ENCODE results near the gene FAM98A. TPM values are rescaled to one million over a fixed set of nuclear protein-coding genes. Genes with fewer than 3 reads are reported as not detected.

Gene FAM98A
- total and polyA plus RNA-seq, 10 donors: 11.8 to 72.4 (median 37.0) TPM

GRCh38 chr2:33619028-33619427 is 19.9 kb upstream of the FAM98A start:
- no peaks in the 10 kb centered on the region for H3K4me1 ChIP-seq
- no peak for TF ChIP-seq POLR2A (IDR thresholded peaks at IDR 0.05)
- no peak for TF ChIP-seq POLR2AphosphoS5 (IDR thresholded peaks at IDR 0.05)
- TF ChIP-seq CTCF (IDR thresholded peaks at IDR 0.05 in 8 of 11, conservative IDR thresholded peaks at IDR 0.05 in 3 of 11): no peak
- no peak for DNase-seq
- H3K4me3 ChIP-seq: no peak overlapping the region
- 88 to 98% (median 93%) methylated on average over 1 of the region's 1 CpG for WGBS, 5 donors
- H3K27me3 ChIP-seq (replicated peaks in 1 of 7): no peaks in the 10 kb centered on the region
- H3K27ac ChIP-seq: no peak overlapping the region
- H3K9me3 ChIP-seq: peaks cover 3 to 54% (median 32%) of the 10 kb centered on the region in 8 donors
- no peaks in the 10 kb centered on the region for H3K36me3 ChIP-seq
- intact Hi-C loops (cut with DNase I; ENCODE audit: low total_unique reads): no loop called here

DNA sequence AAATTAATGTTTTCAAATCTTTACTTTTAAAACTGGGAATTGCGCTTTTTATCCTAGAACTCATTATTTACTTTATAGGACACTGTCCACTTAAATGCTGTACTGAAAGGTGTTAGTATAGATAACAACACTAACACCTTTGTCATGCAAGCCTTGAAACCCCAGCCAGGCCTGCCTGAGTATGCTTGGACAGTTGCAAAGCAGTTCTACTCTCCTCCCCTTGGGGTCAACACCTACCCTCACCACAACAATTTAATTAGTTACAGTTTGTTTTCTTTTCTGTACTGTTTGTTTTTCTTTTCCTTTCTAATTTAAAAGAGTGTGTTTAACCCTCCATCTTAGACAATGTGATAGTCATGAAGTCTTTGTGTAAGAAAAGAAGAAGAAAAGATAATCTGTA is 18.9 kb upstream of the FAM98A start:
- H3K27ac ChIP-seq: no peak overlapping the region
- H3K4me1 ChIP-seq: no peaks in the 10 kb centered on the region
- peaks cover 3 to 54% (median 32%) of the 10 kb centered on the region in 8 donors for H3K9me3 ChIP-seq
- no peak for DNase-seq
- H3K27me3 ChIP-seq (replicated peaks in 1 of 7): no peaks in the 10 kb centered on the region
- H3K4me3 ChIP-seq: no peak overlapping the region
- intact Hi-C loops (cut with DNase I; ENCODE audit: low total_unique reads): no loop called here
- 93 to 100% (median 97%) methylated on average over 1 of the region's 1 CpG for WGBS, 5 donors
- TF ChIP-seq CTCF (IDR thresholded peaks at IDR 0.05 in 8 of 11, conservative IDR thresholded peaks at IDR 0.05 in 3 of 11): no peak
- no peak for TF ChIP-seq POLR2A (IDR thresholded peaks at IDR 0.05)
- TF ChIP-seq POLR2AphosphoS5 (IDR thresholded peaks at IDR 0.05): no peak
- no peaks in the 10 kb centered on the region for H3K36me3 ChIP-seq

GRCh38 chr2:33617401-33617800 is 18.3 kb upstream of the FAM98A start:
- TF ChIP-seq CTCF (IDR thresholded peaks at IDR 0.05 in 8 of 11, conservative IDR thresholded peaks at IDR 0.05 in 3 of 11): no peak
- no peak for TF ChIP-seq POLR2A (IDR thresholded peaks at IDR 0.05)
- no peak for TF ChIP-seq POLR2AphosphoS5 (IDR thresholded peaks at IDR 0.05)
- H3K4me1 ChIP-seq: no peaks in the 10 kb centered on the region
- intact Hi-C loops (cut with DNase I; ENCODE audit: low total_unique reads): no loop called here
- no peaks in the 10 kb centered on the region for H3K36me3 ChIP-seq
- H3K27ac ChIP-seq: no peak overlapping the region
- WGBS, 5 donors: 72 to 92% (median 87%) methylated on average over 2 of the region's 2 CpGs
- DNase-seq: no peak
- peaks cover 3 to 54% (median 32%) of the 10 kb centered on the region in 8 donors for H3K9me3 ChIP-seq
- H3K27me3 ChIP-seq (replicated peaks in 1 of 7): no peaks in the 10 kb centered on the region
- no peak overlapping the region for H3K4me3 ChIP-seq

- TF ChIP-seq CTCF (IDR thresholded peaks at IDR 0.05 in 8 of 11, conservative IDR thresholded peaks at IDR 0.05 in 3 of 11): no peak
- TF ChIP-seq POLR2AphosphoS5 (IDR thresholded peaks at IDR 0.05): no peak
- TF ChIP-seq POLR2A (IDR thresholded peaks at IDR 0.05): no peak
- Histone ChIP-seq H3K27ac (no peak overlapping the region), H3K4me1 (no peaks in the 10 kb centered on the region), H3K4me3 (no peak overlapping the region), H3K27me3 (replicated peaks in 1 of 7) (no peaks in the 10 kb centered on the region), H3K36me3 (no peaks in the 10 kb centered on the region), H3K9me3 (peaks cover 3 to 54% (median 32%) of the 10 kb centered on the region in 8 donors)
- intact Hi-C loops (cut with DNase I; ENCODE audit: low total_unique reads): no loop called here
- no peak for DNase-seq
- WGBS, 5 donors: 59 to 85% (median 69%) methylated on average over 2 of the region's 2 CpGs
These were observed 17.8 kb upstream of the FAM98A start for GRCh38 chr2:33616873-33617272.
